GM18870 (cell line): ENCODE results near the gene PLA1A.
A peak's percentile ranks its signal among the peaks of the same experiment; 100 is the strongest.
"Not testable (repeated sequence)": the region's sequence is repeated elsewhere in the genome, so short reads cannot be mapped to it uniquely, and the experiment has no call there.

Experiments used
- ATAC-seq: cut with Tn5 transposase; IDR thresholded peaks from one replicate; pipeline ENCODE4 v1.9.1; 2021; ENCODE audit warnings: moderate library complexity; ENCODE audit not compliant: unreplicated experiment

The PLA1A gene

GRCh38 chr3:119575507-119575906 lies 22.2 kb upstream of the PLA1A start:
- ATAC-seq: no peak

GRCh38 chr3:119579366-119580066 lies 18.2 kb upstream of the PLA1A start, which contains the start of gene ADPRH:
Gene ADPRH, plus strand, starts transcription at chr3:119579492. Its CDS starts 2,678 bp downstream, at chr3:119582170.
- ATAC-seq: peak; percentile 38

GRCh38 chr3:119580067-119580760 lies 17.5 kb upstream of the PLA1A start:
- peak; percentile 58 for ATAC-seq

- peak; percentile 42 for ATAC-seq
Measured at GRCh38 chr3:119582178-119582577, 15.5 kb upstream of the PLA1A start.

- ATAC-seq: no peak
Measured at GRCh38 chr3:119585208-119585607, 12.5 kb upstream of the PLA1A start.

DNA sequence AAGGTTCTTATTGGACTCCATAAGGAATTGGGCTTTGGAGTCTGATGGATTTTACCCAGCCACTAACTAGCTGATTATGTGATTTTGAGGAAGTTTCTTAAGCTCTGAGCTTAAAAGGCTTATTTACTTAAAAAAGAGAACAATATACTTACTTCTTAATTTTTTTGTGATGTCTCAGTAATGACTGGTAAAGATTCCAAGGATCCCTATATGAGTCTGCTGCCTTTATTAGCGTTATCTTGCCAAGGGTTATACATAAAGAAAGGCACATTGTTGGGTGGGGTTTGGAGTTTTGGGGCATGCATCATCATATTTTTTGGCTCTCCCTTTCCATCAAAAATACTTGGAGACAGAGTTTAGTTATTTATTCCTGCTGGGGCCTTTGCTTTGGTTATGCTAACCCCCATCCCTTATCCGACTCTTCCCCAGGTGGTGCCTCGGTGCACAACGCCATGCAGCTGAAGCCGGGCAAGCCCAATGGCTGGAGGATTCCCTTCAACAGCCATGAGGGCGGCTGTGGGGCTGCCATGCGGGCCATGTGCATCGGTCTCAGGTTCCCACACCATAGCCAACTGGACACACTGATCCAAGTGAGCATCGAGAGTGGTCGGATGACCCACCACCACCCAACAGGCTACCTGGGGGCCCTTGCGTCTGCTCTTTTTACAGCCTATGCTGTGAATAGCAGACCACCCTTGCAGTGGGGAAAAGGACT lies 11.7 kb upstream of the PLA1A start:
- no peak for ATAC-seq

GRCh38 chr3:119586733-119587172 lies 10.9 kb upstream of the PLA1A start:
- ATAC-seq: no peak

GRCh38 chr3:119588112-119588511 lies 9.6 kb upstream of the PLA1A start:
- ATAC-seq: no peak

DNA sequence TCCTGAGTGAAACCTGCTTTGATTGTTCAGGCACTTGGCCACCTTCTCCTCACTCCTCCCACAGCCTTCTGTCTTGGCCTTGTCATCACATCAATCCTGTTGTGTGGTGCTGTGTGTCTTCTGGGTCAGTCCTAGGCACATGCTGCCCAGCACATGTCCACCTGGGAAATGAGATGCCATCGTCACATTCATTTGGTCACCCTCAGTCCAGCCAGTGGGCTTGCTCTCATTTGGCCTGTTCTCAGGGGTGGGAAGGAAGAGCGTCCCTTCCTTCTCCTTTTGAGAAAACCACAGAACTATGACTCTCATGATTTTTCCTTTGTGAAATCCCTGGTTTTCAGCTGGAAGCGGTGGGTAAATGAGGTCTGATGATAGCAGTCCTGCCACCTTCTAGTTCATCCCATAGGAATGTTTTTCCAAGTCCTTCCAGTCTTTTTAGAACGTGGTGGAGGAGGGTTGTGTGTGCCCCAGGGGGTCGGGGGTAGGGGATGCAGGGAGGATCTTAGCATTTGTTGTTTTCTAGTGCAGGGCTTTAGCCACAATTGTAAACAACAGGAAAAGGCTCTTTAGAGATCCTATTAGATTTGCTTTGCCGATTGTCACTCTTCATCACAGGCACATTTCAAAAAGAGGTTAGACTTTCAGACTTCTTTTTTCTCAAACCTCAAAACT lies 8.4 kb upstream of the PLA1A start:
- ATAC-seq: no peak

DNA sequence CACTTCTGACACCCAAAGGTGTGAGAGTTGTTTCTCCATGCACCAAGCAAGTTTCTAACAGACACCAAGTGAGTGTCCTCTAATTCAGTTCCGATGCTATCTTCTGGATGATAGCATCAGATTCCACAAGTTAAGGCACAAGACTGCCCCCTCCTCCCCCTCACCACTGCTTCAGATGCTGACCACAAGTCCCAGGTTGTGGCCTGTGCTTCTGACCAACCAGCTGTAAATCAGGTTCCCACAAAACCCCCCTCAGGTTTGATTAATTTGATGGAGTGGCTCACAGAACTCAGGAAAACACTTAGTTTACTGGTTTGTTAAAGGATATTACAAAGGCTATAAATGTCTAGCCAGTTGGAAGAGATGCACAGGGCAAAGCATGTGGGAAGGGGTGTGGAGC lies 7.0 kb upstream of the PLA1A start:
- ATAC-seq: no peak

GRCh38 chr3:119592861-119593260 lies 4.8 kb upstream of the PLA1A start:
- no peak for ATAC-seq

DNA sequence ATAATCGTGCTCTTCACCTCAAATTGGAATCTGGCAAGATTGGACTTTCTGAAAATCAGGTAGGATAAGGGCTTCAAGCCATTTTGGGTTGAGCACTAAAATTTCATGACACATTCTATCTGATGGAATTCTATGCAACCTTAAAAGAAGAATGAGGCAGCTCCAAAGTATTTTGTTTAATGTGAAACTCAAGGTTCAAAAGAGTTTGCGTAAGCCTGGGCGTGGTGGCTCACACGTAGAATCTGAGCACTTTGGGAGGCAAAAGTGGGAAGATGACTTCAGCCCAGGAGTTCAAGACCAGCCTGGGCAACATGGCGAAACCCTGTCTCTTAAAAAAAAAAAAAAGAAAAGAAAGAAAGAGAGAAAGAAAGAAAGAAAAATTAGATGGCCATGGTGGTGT lies 3.6 kb upstream of the PLA1A start:
- no peak for ATAC-seq

DNA sequence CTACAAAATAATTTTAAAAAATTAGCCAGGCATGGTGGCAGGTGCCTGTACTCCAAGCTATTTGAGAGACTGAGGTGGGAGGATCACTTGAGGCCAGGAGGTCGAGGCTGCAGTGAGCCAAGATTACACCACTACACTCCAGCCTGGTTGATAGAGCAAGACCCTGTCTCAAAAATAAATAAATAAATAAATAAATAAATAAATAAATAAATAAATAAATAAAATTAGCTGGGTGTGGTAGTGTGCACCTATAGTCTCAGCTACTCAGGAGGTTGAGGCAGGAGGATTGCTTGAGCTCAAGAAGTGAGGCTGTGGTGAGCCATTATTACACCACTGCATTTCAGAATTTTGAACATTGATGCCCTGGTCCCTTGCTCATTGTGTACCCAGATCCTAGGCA lies 2.8 kb upstream of the PLA1A start:
- ATAC-seq: not testable (repeated sequence)

DNA sequence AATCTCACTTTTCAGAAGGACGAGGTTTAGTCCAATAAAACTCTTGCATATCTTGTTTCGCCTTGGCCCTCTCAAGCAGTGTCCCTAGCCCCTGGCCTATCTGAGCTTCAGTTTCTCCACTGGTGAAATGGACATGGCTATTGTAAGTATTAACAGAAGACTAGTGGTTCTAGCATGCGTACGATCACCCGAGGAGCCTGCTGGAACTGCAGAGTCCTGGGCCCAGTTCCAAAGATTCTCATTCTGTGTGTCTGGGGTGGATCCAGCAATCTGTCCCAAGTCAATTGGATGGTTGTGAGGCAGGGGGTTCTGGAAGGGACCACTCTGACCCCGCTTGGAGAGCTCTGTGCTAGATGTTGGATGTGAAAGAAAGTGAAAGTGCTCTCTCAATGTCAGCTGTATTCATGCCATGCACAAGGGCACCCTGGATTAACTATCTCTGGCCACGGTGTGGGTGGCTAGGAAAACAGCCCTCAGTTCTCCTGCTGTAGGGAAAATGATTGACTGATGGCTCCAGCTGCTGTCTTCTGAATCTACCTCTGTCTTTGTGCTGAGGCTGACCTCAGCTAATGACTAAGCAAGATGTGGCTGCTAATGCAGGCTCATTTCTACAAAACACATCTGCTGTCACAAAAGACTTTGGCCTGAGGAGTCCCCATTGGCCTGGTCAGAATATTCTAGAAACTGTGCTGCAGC lies 1.9 kb upstream of the PLA1A start:
- ATAC-seq: no peak

- no peak for ATAC-seq
Measured at GRCh38 chr3:119596398-119596797, 1.3 kb upstream of the PLA1A start.

- peak; percentile 56 for ATAC-seq
Measured at GRCh38 chr3:119598410-119599098, 869 bp downstream of the PLA1A start.

DNA sequence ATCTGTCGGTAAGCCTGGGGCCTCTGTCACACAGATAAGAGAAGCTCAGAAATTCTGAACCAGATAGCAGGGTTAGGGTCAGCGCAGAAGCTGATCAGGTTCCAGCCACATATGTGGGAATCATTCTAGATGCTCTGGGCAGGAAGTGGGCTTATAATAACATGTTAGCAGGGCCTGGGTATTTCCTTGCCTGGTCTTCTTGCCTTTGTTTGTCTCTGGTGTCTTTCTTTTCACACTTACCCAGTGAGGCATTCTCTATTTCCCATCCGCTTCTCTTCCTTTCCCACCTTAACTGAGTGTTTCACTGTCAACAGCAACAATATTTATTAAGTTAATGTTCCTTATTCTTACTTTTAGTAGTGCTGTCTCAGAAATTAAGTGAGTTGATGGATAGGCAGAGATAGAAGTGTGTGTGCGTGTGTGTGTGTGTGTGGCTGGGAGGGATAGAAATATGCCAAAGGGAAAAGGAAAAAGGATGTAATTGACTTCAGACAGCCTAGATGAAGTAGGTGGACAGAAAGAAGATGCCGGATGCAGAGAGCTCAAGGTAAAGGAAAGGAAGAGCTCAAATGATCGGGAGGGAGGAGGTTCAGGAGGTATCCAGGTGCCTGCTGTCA lies 2.0 kb downstream of the PLA1A start:
- ATAC-seq: no peak

- ATAC-seq: peak; percentile 41
Measured at GRCh38 chr3:119600732-119601131, 3.0 kb downstream of the PLA1A start.

DNA sequence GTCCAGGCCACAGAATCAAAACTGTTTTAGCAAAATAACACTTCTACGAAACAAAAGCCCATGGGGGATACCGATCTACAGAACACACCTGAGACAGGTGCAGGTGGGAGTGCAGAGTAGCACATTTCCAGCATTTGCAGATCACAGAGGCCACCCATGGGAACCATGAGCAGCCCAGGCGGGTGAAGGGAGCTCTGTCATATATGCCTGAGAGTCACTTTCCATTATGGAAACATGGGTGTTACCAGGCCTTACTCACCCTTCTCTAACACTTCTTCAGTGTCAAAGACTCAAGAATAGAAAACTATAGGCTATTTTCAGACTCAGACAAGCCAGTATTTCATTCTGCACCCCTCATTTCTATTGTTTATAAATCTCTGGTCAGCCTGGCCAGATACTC lies 3.5 kb downstream of the PLA1A start:
- peak; percentile 9 for ATAC-seq

GRCh38 chr3:119602676-119603075 lies 5.0 kb downstream of the PLA1A start:
- ATAC-seq: no peak
